Measurements from ENCODE around the gene SERPINB3.
"Not testable (repeated sequence)": the region's sequence is repeated elsewhere in the genome, so short reads cannot be mapped to it uniquely, and the experiment has no call there.

SERPINB3 gene

GRCh38 chr18:63661750-63662149 is at the start of gene SERPINB3:
TSS of gene SERPINB3 (minus strand) at chr18:63661893. CDS start at chr18:63661216, 677 bp downstream.
- not testable (repeated sequence) for H3K27ac ChIP-seq; DNase-seq (ENCODE audit: low read depth, low spot score)

- H3K27ac ChIP-seq, result no peak overlapping the region
- no peak for DNase-seq (ENCODE audit: low read depth, low spot score)
These were observed 47.0 kb upstream of the SERPINB3 start for GRCh38 chr18:63708650-63709049.

DNA sequence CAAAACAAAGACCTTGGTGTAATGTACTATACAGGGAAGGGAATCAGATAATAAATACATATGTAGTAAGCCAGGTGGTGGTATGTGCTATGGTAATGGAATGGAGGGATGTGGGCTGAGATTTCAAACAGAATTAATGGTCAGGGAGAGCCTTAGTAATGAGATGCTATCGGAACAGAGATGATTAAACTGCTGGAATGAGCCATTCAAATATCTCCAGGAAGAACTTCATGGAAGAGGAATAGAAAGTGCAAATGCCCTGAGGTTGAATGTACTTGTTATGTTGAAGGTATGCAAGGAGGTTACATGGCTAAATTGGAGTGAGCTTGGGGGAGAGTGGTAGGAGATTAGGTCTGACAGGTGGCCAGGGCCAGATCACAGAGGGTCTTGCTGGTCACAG is 46.1 kb upstream of the SERPINB3 start:
- H3K27ac ChIP-seq, result no peak overlapping the region
- DNase-seq (ENCODE audit: low read depth, low spot score), result no peak

GRCh38 chr18:63705401-63705800 is 43.7 kb upstream of the SERPINB3 start:
- no peak overlapping the region for H3K27ac ChIP-seq
- DNase-seq (ENCODE audit: low read depth, low spot score), result no peak

DNA sequence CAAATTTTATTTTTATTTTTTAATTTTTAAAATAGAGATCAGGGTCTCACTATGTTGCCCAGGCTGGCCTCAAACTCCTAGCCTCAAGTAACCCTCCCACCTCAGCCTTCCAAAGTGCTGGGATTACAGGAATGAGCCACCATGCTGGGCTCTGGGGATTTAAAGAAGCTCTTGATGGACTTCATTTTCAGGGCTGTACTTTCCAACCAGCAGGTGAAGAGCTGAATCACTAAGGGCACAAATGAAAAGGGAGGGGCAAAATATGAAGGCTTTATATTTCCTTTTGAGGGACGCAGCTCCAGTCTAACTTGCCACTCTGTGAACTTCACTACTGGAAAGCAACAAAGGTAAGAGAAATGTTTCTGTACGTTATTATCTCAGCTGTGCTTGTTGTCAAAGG is 41.0 kb upstream of the SERPINB3 start, which contains the start of gene SERPINB11:
Gene SERPINB11 (plus strand): TSS at position 301 of the 400 bp plus-strand sequence. CDS start 7,234 bp downstream, outside the sequence.
- no peak for DNase-seq (ENCODE audit: low read depth, low spot score)
- no peak within 1 kb of the TSS for H3K27ac ChIP-seq

DNA sequence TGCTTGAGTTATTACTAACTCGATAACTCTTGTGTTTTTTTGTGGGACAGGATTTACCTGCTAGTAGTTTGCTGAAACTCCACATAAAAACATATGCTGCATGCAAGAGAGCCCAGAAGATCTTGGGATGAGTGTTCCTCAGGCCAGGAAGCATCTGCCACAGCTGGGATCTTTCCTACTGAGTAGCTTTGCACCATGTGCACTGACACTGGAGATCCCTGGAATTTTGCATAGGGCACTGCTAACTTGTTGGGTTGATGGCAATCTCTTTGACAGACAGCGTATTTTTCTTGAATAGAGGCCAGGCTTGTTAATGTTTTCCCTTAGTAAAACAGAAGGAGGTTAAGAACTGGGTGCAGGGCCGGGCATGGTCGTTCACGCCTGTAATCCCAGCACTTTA is 40.3 kb upstream of the SERPINB3 start:
- H3K27ac ChIP-seq, result no peak overlapping the region

GRCh38 chr18:63700501-63700900 is 38.8 kb upstream of the SERPINB3 start:
- H3K27ac ChIP-seq, result no peak overlapping the region
- no peak for DNase-seq (ENCODE audit: low read depth, low spot score)

More for the DNA sequence above, 40.3 kb upstream of the SERPINB3 start:
- DNase-seq (ENCODE audit: low read depth, low spot score), result no peak

DNA sequence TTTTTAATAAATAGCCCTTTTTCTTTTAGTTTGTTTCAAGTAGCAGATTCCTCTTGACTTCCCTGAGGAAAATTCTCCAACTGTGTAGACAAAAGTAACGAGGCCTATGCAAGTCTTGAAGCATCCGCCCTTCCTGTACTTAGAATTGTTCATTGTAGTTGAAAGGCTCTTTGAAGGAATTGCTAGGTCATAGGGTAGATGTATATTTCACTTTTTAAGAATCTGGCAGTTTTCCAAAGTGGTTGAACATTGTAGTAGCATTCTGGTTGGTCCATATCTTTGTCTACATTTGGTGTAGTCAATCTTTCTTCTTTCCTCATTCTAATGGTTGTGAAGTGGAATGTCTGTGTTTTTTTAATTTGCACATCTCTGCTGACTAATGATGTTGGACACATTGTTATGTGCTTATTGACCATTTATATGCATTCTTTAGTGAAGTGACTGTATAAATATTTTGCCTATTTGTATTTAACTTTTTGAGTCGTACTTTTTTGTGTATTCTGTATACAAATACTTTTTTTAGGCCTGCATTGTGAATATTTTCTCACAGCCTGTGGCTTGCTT is 35.5 kb upstream of the SERPINB3 start:
- DNase-seq (ENCODE audit: low read depth, low spot score), result no peak
- no peak overlapping the region for H3K27ac ChIP-seq

DNA sequence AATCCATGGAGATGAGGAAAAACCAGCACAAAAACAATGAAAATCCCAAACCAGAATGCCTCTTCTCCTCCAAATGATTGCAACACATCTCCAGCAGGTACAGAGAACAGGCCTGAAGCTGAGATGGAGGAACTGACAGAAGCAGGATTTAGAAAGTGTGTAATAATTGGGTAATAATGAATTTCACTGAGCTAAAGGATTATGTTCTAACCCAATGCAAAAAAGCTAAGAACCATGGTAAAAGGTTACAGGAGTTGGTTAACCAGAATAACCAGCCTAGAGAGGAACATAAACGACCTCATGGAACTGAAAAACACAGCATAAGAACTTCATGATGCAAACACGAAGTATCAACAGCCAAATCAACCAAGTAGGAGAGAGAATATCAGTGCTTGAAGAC is 27.4 kb upstream of the SERPINB3 start:
- no peak overlapping the region for H3K27ac ChIP-seq
- DNase-seq (ENCODE audit: low read depth, low spot score), result no peak

GRCh38 chr18:63686871-63687270 is 25.2 kb upstream of the SERPINB3 start:
- no peak overlapping the region for H3K27ac ChIP-seq
- no peak for DNase-seq (ENCODE audit: low read depth, low spot score)

- H3K27ac ChIP-seq, result peak overlapping the region; percentile 98
- peak; percentile 53 for DNase-seq (ENCODE audit: low read depth, low spot score)
These were observed 23.0 kb upstream of the SERPINB3 start for GRCh38 chr18:63684718-63685117.

GRCh38 chr18:63683890-63684289 is 22.2 kb upstream of the SERPINB3 start:
- DNase-seq (ENCODE audit: low read depth, low spot score), result no peak
- H3K27ac ChIP-seq, result peak overlapping the region; percentile 98

DNA sequence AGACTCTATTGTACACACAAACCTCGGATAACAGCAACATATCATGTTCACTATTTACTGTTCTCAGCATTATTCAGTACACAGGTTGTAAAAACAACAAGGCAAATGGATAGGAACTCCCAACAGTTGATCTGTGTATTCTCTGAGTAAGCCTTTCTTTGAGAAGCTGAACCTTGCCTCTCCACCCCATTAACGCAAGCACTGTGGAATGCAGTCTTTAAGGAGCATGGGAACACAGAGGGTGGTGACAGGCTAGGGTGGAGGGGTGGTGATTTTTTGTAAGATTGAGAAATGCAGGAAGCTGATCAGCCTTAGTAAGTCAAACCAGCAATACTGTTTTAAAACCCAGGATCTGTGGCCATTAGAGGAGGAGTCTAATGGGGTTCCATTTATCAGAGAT is 21.5 kb upstream of the SERPINB3 start:
- DNase-seq (ENCODE audit: low read depth, low spot score), result peak; percentile 98
- H3K27ac ChIP-seq, result peak overlapping the region; percentile 98

DNA sequence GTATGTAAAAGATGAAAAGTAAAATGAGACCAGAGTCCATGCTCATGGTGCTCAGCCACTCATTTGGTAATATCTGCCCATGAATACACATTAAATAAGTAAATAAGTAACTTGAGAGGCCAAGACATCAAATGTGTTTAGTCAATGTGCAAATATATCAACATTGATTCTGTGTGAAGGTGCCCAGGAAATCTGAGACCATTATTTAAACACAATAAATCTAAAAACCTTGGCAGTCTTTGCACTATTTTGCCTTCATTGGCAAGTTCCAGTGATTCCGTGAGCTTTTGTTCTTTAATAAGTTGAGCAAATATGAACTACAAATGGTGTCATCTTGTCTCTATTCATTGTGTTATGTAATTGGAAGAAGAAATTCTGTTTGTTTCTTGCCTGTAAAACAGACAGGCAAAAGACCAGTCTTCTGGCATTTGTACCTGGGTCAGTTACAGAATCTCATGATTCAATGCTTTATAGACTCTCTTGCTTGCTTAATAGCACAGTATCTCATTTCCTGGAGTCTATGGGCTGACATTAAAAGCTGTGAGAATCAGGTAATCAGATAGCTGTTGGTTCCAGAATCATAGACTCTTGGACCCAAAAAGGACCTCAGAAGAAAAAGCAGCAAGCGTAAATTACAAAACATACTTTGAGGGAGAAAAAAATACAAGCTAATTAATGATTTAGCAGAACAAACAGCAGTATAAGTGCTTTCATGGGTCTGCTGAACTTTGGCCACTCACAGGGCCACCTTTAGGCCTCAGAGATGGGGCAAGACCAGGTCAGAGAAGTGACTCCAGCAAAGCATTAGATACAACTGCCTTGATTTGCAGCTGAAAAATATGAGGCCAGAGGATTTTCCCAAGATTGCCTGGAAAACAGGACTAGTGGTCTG is 20.0 kb upstream of the SERPINB3 start:
- peak; percentile 44 for DNase-seq (ENCODE audit: low read depth, low spot score)
- H3K27ac ChIP-seq, result peak overlapping the region; percentile 98

- peak overlapping the region; percentile 98 for H3K27ac ChIP-seq
- no peak for DNase-seq (ENCODE audit: low read depth, low spot score)
These were observed 18.3 kb upstream of the SERPINB3 start for GRCh38 chr18:63679820-63680606.

DNA sequence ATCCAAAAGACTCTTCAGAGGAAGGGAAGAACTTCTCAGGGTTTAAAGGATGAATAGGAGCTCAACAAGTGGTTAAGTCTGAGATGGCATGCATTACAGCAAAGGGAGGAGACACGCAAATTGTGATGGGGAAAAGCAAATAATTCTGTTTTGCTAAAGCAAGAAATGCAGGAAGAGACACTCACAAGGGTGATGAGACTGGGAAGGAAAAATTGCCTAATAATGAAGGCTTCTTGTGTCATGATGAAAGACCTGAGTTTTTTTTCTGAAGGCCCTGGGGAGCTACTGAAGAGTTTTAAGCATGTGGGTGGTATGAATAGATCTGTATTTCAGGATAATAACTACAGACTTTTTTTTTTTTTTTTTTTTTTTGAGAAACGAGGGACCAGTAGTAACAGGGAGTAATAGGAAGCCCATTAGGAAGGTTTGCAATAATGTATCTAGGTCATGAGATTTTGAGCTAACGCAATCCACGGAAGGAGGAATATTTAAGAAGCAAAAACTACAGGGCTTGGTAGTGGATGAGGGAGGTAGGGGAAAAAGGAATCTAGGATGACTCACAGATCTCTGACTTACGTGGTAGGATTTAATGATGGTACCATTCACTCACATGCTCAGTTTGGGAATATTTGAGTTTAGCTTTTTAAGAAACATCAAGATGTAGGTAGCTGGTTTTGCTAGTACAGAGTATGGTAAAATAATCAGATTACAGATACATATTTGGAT is 16.0 kb upstream of the SERPINB3 start:
- peak overlapping the region; percentile 39 for H3K27ac ChIP-seq
- no peak for DNase-seq (ENCODE audit: low read depth, low spot score)

- peak overlapping the region; percentile 39 for H3K27ac ChIP-seq
- no peak for DNase-seq (ENCODE audit: low read depth, low spot score)
These were observed 15.0 kb upstream of the SERPINB3 start for GRCh38 chr18:63676526-63677323.

GRCh38 chr18:63664571-63664970 is 2.9 kb upstream of the SERPINB3 start:
- no peak for DNase-seq (ENCODE audit: low read depth, low spot score)
- H3K27ac ChIP-seq, result peak overlapping the region; percentile 30

GRCh38 chr18:63658920-63659319 is 2.8 kb downstream of the SERPINB3 start:
- H3K27ac ChIP-seq; DNase-seq (ENCODE audit: low read depth, low spot score): not testable (repeated sequence)
